NCI-H510A treated with DMSO at 0.1 percent for 48 hours (cell line): ENCODE results near the gene THSD7B.
"Not testable (repeated sequence)": the region's sequence is repeated elsewhere in the genome, so short reads cannot be mapped to it uniquely, and the experiment has no call there.

Experiments used
- DNase-seq: peaks from one replicate; lab custom pipeline; 2025; lab: John Stamatoyannopoulos, UW

THSD7B gene

DNA sequence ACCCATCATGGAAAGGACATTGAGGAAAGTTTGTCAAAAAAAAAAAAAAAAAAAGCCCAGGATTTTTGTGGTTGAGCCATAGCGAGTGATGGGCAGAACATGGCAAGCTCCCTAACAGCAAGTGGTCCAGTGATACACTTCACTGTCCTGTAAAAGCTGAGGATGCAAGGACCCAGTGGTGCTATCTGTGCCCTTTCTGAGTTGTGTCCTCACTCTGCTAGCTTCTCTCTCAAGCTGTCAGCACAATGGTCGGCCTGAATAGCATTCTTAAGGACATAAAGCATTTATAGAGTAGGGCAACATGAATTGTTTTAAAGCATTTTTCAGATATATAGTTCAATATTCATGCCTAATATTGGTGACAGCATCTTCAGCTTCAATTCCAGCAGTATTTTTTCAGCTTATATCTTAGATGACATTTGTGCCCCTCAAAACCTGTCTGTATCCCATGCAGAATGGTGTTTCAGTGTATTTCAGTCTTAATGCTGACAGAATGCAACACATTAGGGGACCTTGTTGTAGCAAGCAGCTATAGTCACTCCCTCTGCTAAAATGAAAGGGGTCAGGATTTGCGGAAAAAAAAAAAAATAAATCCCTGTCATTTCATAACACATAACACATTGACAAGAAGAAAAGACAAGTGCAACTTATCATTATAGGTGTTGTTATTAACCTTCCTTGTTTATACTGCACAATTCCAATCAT is 496.7 kb downstream of the THSD7B start:
- DNase-seq, result no peak

DNA sequence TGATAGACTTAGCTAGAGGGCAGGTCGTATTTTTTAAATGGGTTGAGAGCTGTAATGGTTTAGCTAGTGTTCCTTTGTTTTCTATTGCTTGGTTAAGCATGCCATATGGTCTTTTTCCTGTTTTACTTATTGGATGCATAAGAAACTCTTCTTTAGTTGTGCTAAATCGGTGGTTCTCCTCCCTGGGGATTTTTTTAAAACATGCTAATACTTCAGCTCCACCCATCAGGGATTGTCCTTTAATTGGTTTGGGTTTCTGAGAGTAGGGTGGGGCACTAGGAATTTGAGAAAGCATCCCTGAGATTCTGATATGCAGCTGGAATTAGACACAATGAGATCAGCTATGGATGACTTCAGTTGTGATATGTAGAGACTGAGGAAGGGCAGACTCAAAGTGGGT is 497.2 kb downstream of the THSD7B start:
- no peak for DNase-seq

GRCh38 chr2:137287913-137288639 is 522.7 kb downstream of the THSD7B start:
- no peak for DNase-seq

DNA sequence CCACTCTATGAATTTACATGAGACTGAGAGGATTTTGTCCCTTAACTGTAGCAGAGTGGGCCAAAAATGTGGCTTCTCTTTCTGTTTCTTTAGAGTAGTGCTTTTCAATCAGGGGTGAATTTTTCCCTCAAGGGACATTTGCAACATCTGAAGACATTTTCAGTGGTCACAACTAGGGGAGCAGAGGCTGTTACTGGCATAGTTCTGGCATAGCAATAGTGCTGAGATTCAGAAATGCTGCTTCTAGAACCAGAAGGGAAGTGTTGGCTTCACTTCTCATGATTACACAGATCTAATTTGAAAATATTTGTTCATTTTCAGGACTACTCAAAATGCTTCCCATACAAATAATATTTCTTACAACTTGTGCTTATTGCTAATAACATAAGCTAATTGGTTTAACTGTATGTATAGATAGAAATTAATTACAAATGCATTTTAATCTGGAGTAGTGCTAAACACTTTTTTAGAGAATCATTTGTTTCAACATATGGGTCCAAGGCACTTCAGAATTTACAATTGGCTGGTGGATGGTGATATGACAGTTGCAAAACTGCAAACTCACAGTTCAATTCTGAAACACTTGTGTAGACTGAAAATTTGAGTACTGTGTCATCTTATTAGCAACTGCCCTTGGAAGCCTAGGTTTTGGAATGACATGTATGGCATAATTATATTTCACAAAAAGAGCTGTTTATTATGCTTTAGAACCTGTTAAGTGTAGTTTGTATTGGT is 526.7 kb downstream of the THSD7B start:
- no peak for DNase-seq

GRCh38 chr2:137298377-137298776 is 533.0 kb downstream of the THSD7B start:
- no peak for DNase-seq

DNA sequence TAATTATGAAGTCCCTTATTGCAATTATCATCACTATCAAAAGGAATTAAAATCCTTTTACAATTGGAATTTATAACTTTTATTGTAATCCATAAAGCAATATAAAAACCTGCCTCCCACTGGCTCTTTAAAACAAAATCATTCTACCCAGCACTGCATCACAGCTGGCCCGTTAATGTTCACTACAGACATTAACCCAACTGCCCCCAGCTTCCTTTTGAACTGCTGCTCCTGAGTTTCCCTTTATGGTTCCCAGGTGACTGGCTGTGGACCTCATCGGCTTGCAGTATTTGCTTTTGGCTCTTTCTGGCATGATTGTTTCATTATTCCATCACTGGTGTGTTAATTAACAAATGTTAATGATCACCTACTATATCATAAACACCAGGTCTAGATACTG is 535.6 kb downstream of the THSD7B start:
- DNase-seq, result no peak

DNA sequence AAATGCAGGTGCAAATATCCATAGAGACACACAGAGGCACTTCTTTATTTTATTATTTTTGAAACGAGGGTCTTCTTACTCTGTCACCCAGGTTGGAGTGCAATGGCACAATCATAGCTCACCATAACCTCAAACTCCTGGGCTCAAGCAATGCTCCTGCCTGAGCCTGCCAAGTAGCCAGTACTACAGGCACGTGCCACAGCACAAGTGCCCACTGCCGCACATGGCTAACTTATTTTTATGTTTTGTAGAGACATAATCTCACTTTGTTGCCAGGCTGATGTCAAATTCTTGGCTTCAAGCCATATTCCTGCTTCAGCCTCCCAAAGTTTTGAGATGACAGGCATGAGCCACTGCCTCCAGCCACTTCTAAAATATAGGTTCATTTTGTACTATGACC is 537.6 kb downstream of the THSD7B start:
- DNase-seq, result no peak

DNA sequence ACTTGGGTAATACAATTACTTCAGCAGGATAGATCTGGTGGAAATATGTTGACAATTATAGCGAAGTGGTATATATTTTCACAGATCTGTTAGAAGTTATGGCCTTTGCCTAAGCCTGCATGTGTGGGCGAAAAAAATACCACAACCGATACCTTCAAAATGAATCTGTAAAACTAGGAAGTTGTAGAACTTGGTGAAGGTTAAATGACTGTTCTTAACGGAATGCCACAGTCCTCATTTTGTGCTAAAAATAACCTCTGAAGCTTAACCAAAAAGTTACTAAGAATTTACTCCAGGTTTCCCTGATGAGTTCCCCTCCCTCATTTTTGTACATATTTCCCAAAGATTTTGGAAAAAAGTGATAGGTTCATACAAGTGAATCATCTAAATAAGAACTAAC is 550.7 kb downstream of the THSD7B start:
- DNase-seq, result no peak

- no peak for DNase-seq
Observed at GRCh38 chr2:137321566-137321965, 556.2 kb downstream of the THSD7B start.

- DNase-seq, result not testable (repeated sequence)
Observed at GRCh38 chr2:137331562-137331961, 566.2 kb downstream of the THSD7B start.

DNA sequence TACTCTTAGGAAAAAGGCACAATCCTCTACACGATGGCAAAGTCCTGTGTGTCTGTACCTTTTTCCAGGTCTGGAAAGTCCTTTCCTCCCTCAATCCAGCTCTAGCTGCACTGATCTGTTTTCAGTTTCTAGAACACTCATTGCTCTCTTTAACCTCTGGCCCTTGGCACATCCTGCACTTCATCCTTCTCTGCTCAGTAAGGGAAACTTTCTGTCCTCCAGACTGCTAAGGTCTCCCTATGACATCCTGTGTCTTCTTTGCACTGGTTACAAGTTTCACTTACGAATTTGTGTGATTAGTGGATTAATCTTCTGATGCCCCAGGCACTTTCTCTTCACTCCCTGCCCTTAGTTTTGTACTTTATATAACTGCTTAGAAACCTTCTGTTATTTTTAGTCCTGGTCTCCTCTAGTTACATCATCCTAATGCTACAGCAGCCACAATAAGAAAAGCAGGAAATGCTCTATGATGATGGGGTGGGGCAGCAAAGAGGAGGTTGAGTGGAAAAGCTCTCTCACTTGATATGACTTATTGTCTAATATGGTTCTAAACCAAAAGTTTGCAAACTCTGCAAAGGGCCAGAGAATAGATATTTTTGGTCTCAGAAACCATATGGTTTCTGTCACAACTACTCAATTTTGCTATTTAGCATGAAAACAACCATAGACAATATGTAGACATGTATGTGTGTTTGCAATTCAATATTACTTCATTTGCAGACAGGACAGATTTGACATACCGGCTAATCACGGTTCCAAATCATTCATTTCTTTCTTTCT is 568.2 kb downstream of the THSD7B start:
- DNase-seq, result peak; percentile 16

GRCh38 chr2:137336067-137336466 is 570.7 kb downstream of the THSD7B start:
- DNase-seq, result no peak

GRCh38 chr2:137339051-137339450 is 573.7 kb downstream of the THSD7B start:
- DNase-seq, result peak; percentile 36

DNA sequence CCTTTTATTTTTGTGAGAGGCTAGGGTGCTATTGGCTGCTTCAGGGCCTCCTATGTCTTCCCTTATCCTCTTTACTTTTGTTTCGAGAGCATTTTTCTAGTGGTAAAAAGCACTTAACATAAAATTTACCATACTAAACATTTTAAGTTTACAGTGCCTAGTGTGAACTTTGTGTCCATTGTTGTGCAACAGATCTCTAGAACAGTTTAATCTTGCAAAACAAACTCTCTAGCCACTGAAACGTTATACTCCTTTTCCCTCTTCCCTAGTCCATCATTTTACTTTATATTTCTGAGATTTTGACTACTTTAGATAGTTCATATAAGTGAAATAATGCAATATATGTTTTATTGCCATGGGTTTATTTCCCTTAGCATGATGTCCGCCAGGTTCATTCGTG is 580.6 kb downstream of the THSD7B start:
- no peak for DNase-seq

DNA sequence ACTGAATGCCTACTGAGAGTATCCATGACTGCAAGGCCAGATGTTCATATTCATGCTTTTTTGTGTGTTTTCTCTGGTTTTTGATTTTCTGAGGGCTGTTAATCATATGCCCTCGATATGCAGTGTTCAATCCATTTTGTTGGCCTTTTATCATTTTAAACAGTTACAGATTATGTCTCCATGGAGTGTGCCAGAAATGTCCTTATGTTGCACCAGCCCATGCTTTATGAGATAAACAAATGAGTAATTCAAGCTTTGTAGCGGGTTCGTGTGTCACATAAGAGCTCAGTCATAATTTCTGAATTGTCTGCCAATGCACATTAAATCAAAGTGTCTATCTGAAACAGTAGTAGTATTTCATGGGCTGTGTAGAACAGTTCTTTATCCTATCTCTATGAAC is 583.0 kb downstream of the THSD7B start:
- DNase-seq, result no peak

GRCh38 chr2:137357634-137358033 is 592.3 kb downstream of the THSD7B start:
- DNase-seq, result no peak

DNA sequence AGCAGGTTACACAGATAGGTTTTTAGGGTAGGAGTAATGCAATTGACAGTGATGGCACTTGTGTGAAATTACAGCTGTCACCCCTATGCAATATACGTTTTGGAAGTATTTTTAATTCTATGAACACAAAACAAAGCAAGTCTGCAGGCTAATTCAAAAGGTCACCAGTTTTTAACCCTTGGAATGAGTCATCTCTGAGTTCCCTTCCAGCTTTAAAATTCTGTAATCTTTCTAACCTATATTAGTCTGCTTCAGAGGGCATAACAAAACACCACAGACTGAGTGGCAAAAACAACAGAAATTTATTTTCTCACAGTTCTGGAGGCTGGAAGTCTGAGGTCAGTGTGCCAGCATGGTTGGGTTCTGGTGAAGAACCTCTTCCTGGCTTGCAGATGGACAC is 602.0 kb downstream of the THSD7B start:
- no peak for DNase-seq

- no peak for DNase-seq
Observed at GRCh38 chr2:137369106-137369505, 603.8 kb downstream of the THSD7B start.

DNA sequence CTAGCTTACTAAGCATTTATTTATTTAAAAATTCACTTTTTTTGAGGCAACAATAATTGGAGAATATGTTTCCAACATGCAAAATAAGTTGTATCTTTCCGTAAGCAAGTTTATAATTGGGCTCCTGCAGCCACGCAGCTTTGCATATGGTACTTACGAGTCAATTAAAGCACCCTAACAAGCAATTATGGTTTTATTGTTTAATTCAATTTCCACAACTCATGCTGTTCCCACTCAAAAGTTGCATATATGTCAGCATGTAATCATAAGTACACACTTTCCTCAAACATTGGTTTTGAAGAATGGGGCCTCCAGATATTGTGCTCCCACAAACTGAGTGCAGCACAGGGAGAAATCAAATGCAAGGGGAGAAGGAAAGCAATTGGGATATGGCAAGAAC is 613.8 kb downstream of the THSD7B start:
- DNase-seq, result no peak

- no peak for DNase-seq
Observed at GRCh38 chr2:137380610-137381009, 615.3 kb downstream of the THSD7B start.

GRCh38 chr2:137381731-137382130 is 616.4 kb downstream of the THSD7B start:
- no peak for DNase-seq

DNA sequence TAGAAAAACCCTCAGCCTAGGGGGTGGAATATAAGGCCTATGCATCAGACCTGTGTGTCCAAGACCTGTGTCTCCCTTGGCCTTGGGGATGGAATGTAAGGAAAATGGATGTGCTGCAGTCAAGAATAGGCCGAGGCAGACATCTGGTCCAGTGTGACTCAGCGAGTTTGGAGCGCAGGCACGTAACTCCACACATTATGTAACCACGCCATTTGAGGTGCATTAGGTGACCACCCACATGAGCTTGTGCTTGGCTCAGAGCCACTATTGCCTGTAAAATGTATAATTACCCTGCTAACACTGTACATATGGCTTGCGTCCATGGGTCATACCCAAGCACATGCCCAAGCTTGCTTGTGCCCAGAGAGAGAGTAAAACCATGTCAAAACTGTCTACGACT is 618.0 kb downstream of the THSD7B start:
- no peak for DNase-seq
